Measurements from ENCODE around the gene FUT2. TPM values are rescaled to one million over a fixed set of nuclear protein-coding genes. Genes with fewer than 3 reads are reported as not detected.

FUT2 gene
- polyA plus RNA-seq, 1 donor (not counting 4 experiments of a cell fraction or from before 2014, with no cell fraction given), result 2.3 TPM

GRCh38 chr19:48646722-48647216, 49.0 kb upstream of the FUT2 start:
- Histone ChIP-seq H3K9ac (ENCODE audit: control insufficient read depth, extremely low read depth, insufficient read depth, low read length) (peak overlapping the region; percentile 62), H3K36me3 (ENCODE audit: control insufficient read depth in 2 of 2, extremely low read depth in 1 of 2, insufficient read depth in 2 of 2, low read length in 2 of 2) (no peaks in the 10 kb centered on the region), H3K9me1 (ENCODE audit: control insufficient read depth, extremely low read depth, insufficient read depth, low read length) (no peaks in the 10 kb centered on the region), H4K20me1 (ENCODE audit: control insufficient read depth, extremely low read depth, insufficient read depth, low read length) (no peaks in the 10 kb centered on the region), H3K4me2 (ENCODE audit: control insufficient read depth, extremely low read depth, insufficient read depth, low read depth, low read length) (peak overlapping the region; percentile 88), H3K27ac (ENCODE audit: control insufficient read depth, insufficient read depth, low read length) (no peak overlapping the region), H3K4me1 (ENCODE audit: control insufficient read depth, extremely low read depth, insufficient read depth, low read length) (peaks cover 20% of the 10 kb centered on the region), H3K27me3 (ENCODE audit: control insufficient read depth, extremely low read depth, insufficient read depth, low read length) (peaks cover 5% of the 10 kb centered on the region), H3K79me2 (ENCODE audit: control insufficient read depth, insufficient read depth, low read length) (no peaks in the 10 kb centered on the region), H3K4me3 (ENCODE audit: control insufficient read depth in 2 of 3, extremely low read depth in 1 of 3, insufficient read depth in 2 of 3, low read depth in 1 of 3, low read length in 3 of 3) (peak overlapping the region in 1 of 3 experiments; percentile 51), H2AFZ (ENCODE audit: control insufficient read depth, low read length) (peak overlapping the region; percentile 60), H3K9me3 (ENCODE audit: control insufficient read depth, low read depth, low read length) (no peaks in the 10 kb centered on the region)
- FAIRE-seq (no peak), DNase-seq (ENCODE audit: low read depth, low spot score) (no peak)
- dilution Hi-C loops (cut with MboI; ENCODE audit: extremely low pct_ligation_motif_present, low sequenced_read_pairs), result no loop called here
- TF ChIP-seq EZH2 (IDR thresholded peaks at IDR 0.05; ENCODE audit: low read length) (no peak), CTCF (optimal IDR thresholded peaks at IDR 0.05 in 1 of 3, IDR thresholded peaks at IDR 0.05 in 1 of 3, conservative IDR thresholded peaks at IDR 0.05 in 1 of 3; ENCODE audit: extremely low read depth in 1 of 3, insufficient read depth in 2 of 3, low read length in 3 of 3) (no peak)

GRCh38 chr19:48648134-48648533, 47.6 kb upstream of the FUT2 start:
- Histone ChIP-seq H3K9me1 (ENCODE audit: control insufficient read depth, extremely low read depth, insufficient read depth, low read length) (no peaks in the 10 kb centered on the region), H4K20me1 (ENCODE audit: control insufficient read depth, extremely low read depth, insufficient read depth, low read length) (no peaks in the 10 kb centered on the region), H3K27ac (ENCODE audit: control insufficient read depth, insufficient read depth, low read length) (no peak overlapping the region), H3K27me3 (ENCODE audit: control insufficient read depth, extremely low read depth, insufficient read depth, low read length) (peaks cover 5% of the 10 kb centered on the region), H2AFZ (ENCODE audit: control insufficient read depth, low read length) (no peak overlapping the region), H3K9ac (ENCODE audit: control insufficient read depth, extremely low read depth, insufficient read depth, low read length) (no peak overlapping the region), H3K4me3 (ENCODE audit: control insufficient read depth in 2 of 3, extremely low read depth in 1 of 3, insufficient read depth in 2 of 3, low read depth in 1 of 3, low read length in 3 of 3) (no peak overlapping the region), H3K9me3 (ENCODE audit: control insufficient read depth, low read depth, low read length) (no peaks in the 10 kb centered on the region), H3K36me3 (ENCODE audit: control insufficient read depth in 2 of 2, extremely low read depth in 1 of 2, insufficient read depth in 2 of 2, low read length in 2 of 2) (no peaks in the 10 kb centered on the region), H3K79me2 (ENCODE audit: control insufficient read depth, insufficient read depth, low read length) (no peaks in the 10 kb centered on the region), H3K4me2 (ENCODE audit: control insufficient read depth, extremely low read depth, insufficient read depth, low read depth, low read length) (no peak overlapping the region), H3K4me1 (ENCODE audit: control insufficient read depth, extremely low read depth, insufficient read depth, low read length) (peaks cover 20% of the 10 kb centered on the region)
- no peak for FAIRE-seq
- dilution Hi-C loops (cut with MboI; ENCODE audit: extremely low pct_ligation_motif_present, low sequenced_read_pairs), result no loop called here
- no peak for TF ChIP-seq EZH2 (IDR thresholded peaks at IDR 0.05; ENCODE audit: low read length)
- TF ChIP-seq CTCF (optimal IDR thresholded peaks at IDR 0.05 in 1 of 3, IDR thresholded peaks at IDR 0.05 in 1 of 3, conservative IDR thresholded peaks at IDR 0.05 in 1 of 3; ENCODE audit: extremely low read depth in 1 of 3, insufficient read depth in 2 of 3, low read length in 3 of 3), result no peak
- DNase-seq (ENCODE audit: low read depth, low spot score), result no peak

Measured in keratinocyte (primary cell).